H1 (cell line): ENCODE data around the gene FDPS. TPM values are rescaled to one million over a fixed set of nuclear protein-coding genes. Genes with fewer than 3 reads are reported as not detected.

Experiments
- CEBPB ChIP-seq: IDR thresholded peaks from 2 replicates; pipeline ENCODE4 v1.6.1; 2012; ENCODE audit warnings: low read depth, low read length
- EGR1 ChIP-seq: IDR thresholded peaks from 2 replicates; pipeline ENCODE4 v1.6.1; 2011; ENCODE audit warnings: low read depth, low read length, borderline replicate concordance
- RAD21 ChIP-seq, 2 experiments: IDR thresholded peaks in 1 of 2; conservative IDR thresholded peaks in 1 of 2; 2 replicates each; pipeline ENCODE4 v1.6.1; 2011; ENCODE audit warnings: low read depth in 2 of 2, low read length in 2 of 2, improper control_type of control experiment in 1 of 2, inconsistent platforms in 1 of 2, mild to moderate bottlenecking in 1 of 2, moderate library complexity in 1 of 2
- TCF12 ChIP-seq: IDR thresholded peaks from 2 replicates; pipeline ENCODE4 v1.6.1; 2011; ENCODE audit warnings: low read depth, mild to moderate bottlenecking, low read length
- polyA plus RNA-seq, 7 experiments: library from polyadenylated mRNA; depleted of rRNA in 3 of 7; stranded (reverse) in 5 of 7; unstranded in 2 of 7; fragments of >200 nt in 5 of 7; fragments of 200-250 nt in 2 of 7; gene quantifications; 1 replicate in 5 of 7; 2 replicates in 1 of 7; 4 replicates in 1 of 7; pipeline versions ENCODE4 v1.2.1 to v1.2.3, GENCODE V29; 2011 to 2013; ENCODE audit warnings: missing spikeins in 2 of 7, mixed read lengths in 2 of 7
- total RNA-seq: library from RNA; stranded (reverse); fragmentation: NEBNext Ultra II Directional; extraction: Animal tissue kit (Norgen Biotek cat#: 25700); gene quantifications from 2 replicates; pipeline ENCODE4 v1.2.1, GENCODE V29; 2021

FDPS gene
- total and polyA plus RNA-seq, 2 of the 8 experiments (the other 6 are each of a cell fraction or from before 2014, with no cell fraction given) = 267 to 368 TPM

DNA sequence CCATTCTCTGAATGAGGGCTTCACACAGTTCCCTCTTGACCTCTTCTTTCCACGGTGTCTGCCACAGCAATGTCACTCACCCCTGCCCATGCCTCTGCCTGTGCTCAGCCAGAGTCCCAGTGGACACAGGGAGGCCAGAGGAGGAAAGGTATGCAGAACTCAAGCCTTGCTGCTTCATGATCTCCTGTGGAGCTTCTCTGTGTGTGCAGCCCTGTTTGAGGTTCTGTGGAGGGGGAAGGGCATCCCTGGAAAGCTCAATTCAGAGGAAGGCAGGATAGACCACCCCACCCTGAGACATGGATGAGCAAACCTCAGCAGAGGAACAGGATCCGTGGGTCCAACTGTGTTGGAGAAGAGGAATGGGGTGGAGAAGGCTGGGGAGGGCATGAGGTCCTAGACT lies 29.4 kb upstream of the FDPS start (continued):
- no peak for TF ChIP-seq CEBPB
- no peak for TF ChIP-seq TCF12
- TF ChIP-seq EGR1 = no peak
- TF ChIP-seq RAD21 (IDR thresholded peaks at IDR 0.05 in 1 of 2, conservative IDR thresholded peaks at IDR 0.05 in 1 of 2; ENCODE audit: low read depth in 2 of 2, low read length in 2 of 2) = no peak
